Peyer's patch (tissue), 4 donors: Measurements from ENCODE around the gene HECTD4. TPM values are rescaled to one million over a fixed set of nuclear protein-coding genes. Genes with fewer than 3 reads are reported as not detected.

Experiments
- DNase-seq, 3 donors: peaks; one replicate each; pipeline ENCODE4 v3.0.0-alpha.2; 2017 to 2019
- H3K27ac ChIP-seq, 4 donors: fragments of 200-600 bp; sonication (generic); one replicate each; pipeline ENCODE4 v1.5.1; 2016 to 2019
- H3K27me3 ChIP-seq, 2 donors: fragments of 200-600 bp; sonication (generic); one replicate each; pipeline ENCODE4 v1.5.1; 2019
- H3K36me3 ChIP-seq, 3 donors: fragments of 200-600 bp; sonication (generic); one replicate each; pipeline ENCODE4 v1.5.1; 2016 to 2019
- H3K4me1 ChIP-seq, 4 donors: fragments of 200-600 bp; sonication (generic); one replicate each; pipeline ENCODE4 v1.5.1; 2016 to 2019
- H3K4me3 ChIP-seq, 4 donors: fragments of 200-600 bp; sonication (generic); 1 replicate in 3 of 4; 2 replicates in 1 of 4; pipeline ENCODE4 v1.5.1; 2016 to 2019; ENCODE audit warnings: mild to moderate bottlenecking in 1 of 4
- H3K9me3 ChIP-seq, 4 donors: fragments of 200-600 bp; sonication (generic); one replicate each; pipeline ENCODE4 v1.5.1; 2016 to 2019; ENCODE audit warnings: mild to moderate bottlenecking in 1 of 4
- CTCF ChIP-seq, 6 experiments: fragments of 450-650 bp in 4 of 6; fragments of 200-600 bp in 2 of 6; sonication (generic) in 1 of 6; IDR thresholded peaks; one replicate each; pipeline ENCODE4 v1.5.1; 2017 to 2019; ENCODE audit warnings: antibody characterized with exemption in 6 of 6, mild to moderate bottlenecking in 3 of 6, moderate library complexity in 1 of 6
- POLR2A ChIP-seq, 2 donors: fragments of 450-650 bp; IDR thresholded peaks; one replicate each; pipeline ENCODE4 v1.5.1; 2017; ENCODE audit warnings: antibody characterized with exemption in 2 of 2, mild to moderate bottlenecking in 2 of 2, moderate library complexity in 2 of 2
- total RNA-seq, 4 donors: library from RNA; depleted of rRNA; stranded (reverse); fragments of >200 nt; gene quantifications; one replicate each; pipeline ENCODE4 v1.1.0, GENCODE V29; 2016

Gene HECTD4
- total RNA-seq, 4 donors from 2014 or later, result 49.9 to 118 (median 87.3) TPM

- Histone ChIP-seq H3K9me3 (no peaks in the 10 kb centered on the region), H3K36me3 (peaks cover 0 to 81% (median 0%) of the 10 kb centered on the region in 3 donors), H3K27me3 (no peaks in the 10 kb centered on the region), H3K27ac (no peak overlapping the region), H3K4me1 (no peaks in the 10 kb centered on the region), H3K4me3 (no peak overlapping the region)
- no peak for TF ChIP-seq CTCF (IDR thresholded peaks at IDR 0.05)
- no peak for TF ChIP-seq POLR2A (IDR thresholded peaks at IDR 0.05)
- peak in 1 of 3 donors; percentile 8 for DNase-seq
Observed at GRCh38 chr12:112176321-112177010, 205.8 kb downstream of the HECTD4 start.

DNA sequence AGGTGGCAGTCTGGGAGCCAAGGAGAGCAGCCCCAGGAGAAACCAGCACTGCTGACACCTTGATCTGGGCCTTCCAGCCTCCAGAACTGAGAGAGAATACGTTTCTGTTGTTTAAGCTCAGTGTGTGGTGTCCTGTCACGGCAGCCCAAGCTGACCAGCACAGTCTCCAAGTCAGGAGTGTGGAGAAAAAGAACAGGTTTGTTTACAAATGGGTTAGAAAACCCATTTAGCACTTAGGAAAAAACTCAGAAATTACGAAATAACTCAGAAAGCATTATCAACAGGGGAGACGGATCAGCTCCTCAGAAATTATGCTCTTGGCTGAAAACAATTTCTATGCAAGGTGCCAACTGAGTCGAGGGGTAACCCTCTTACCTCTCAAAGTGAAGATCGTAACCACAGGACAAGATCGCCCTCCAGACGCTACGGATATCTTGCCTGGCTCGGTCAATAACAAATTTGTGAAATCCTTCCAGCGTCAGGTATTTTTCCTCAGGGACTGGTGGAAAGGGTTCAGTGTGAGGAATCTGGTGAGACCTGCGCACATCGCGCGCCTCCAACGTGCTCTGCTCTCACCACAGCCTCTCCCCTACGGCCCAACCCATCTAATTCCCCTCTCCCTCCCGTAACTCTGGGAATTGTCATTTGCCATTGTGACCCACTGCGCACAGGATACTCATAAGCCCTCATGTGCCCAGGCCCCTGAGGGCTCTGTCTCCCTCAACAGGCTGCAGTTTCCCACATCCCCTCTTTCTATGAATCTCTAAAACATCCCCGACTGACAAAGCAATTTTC, 206.7 kb downstream of the HECTD4 start:
- H3K27ac ChIP-seq, result no peak overlapping the region
- no peaks in the 10 kb centered on the region for H3K27me3 ChIP-seq
- no peaks in the 10 kb centered on the region for H3K4me1 ChIP-seq
- TF ChIP-seq POLR2A (IDR thresholded peaks at IDR 0.05) (no peak), CTCF (IDR thresholded peaks at IDR 0.05) (no peak)
- H3K4me3 ChIP-seq, result no peak overlapping the region
- DNase-seq, result no peak
- H3K36me3 ChIP-seq, result peaks cover 0 to 81% (median 0%) of the 10 kb centered on the region in 3 donors
- H3K9me3 ChIP-seq, result no peaks in the 10 kb centered on the region

GRCh38 chr12:112172556-112173324, 209.5 kb downstream of the HECTD4 start:
- DNase-seq, result no peak
- Histone ChIP-seq H3K9me3 (no peaks in the 10 kb centered on the region), H3K27ac (no peak overlapping the region), H3K36me3 (peaks cover 0 to 68% (median 0%) of the 10 kb centered on the region in 3 donors), H3K4me1 (no peaks in the 10 kb centered on the region), H3K27me3 (no peaks in the 10 kb centered on the region), H3K4me3 (no peak overlapping the region)
- TF ChIP-seq CTCF (IDR thresholded peaks at IDR 0.05), result no peak
- no peak for TF ChIP-seq POLR2A (IDR thresholded peaks at IDR 0.05)

DNA sequence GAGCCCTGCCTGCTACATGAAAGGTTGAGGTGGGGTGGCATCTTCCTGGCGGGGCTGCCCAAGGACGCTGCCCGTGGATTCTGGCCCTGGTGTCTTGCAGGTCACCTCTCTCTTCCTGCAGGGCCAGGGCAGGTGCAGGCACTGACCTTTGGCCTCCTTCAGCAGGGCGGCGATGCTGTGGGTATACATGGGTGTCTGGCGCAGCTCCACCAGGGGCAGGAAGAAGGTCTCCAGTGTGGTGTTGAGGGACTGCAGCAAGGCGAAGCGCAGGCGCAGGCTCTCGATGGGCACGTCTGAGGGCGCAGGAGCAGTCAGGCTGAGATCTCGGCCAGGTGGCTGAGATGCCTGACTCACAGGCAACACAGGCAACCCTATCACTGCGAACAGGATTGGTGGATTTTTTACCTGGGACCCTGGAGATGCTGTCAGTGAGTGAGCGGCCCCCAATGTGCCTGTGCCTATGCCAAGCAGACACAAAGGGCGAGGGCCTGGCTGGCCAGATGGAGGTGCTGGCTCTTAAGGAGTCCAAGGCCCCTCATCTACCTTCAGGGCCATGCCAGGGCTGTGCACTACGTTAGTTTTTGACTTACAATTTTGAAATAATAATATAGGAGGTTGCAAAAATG, 211.1 kb downstream of the HECTD4 start:
- Histone ChIP-seq H3K4me3 (no peak overlapping the region), H3K27ac (no peak overlapping the region), H3K36me3 (peaks cover 0 to 58% (median 0%) of the 10 kb centered on the region in 3 donors), H3K4me1 (no peaks in the 10 kb centered on the region), H3K27me3 (no peaks in the 10 kb centered on the region), H3K9me3 (no peaks in the 10 kb centered on the region)
- TF ChIP-seq CTCF (IDR thresholded peaks at IDR 0.05) (no peak), POLR2A (IDR thresholded peaks at IDR 0.05) (no peak)
- no peak for DNase-seq

DNA sequence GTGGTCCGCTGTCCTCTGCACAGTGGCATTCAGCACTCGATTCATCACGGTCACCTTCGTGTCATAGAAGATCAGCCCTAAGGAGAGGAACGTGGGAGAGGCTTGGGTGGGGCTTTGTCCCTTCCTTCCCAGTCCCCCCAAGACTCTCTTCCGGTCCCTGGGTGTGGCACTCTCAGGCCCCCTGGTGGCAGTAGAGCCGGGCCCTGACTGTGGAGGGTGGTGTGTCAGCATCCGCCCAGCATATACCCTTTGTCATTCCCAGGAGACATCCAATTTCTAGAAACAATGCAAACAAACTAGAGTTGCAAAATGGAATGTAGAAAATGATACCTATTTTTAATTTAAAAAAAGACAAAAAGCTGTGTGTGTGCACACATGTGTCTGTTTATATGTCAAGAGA, 211.9 kb downstream of the HECTD4 start:
- TF ChIP-seq CTCF (IDR thresholded peaks at IDR 0.05) (peak in 4 of 6 experiments; percentile 19 to 35 (median 22)), POLR2A (IDR thresholded peaks at IDR 0.05) (no peak)
- H3K27me3 ChIP-seq, result no peaks in the 10 kb centered on the region
- DNase-seq, result no peak
- no peak overlapping the region for H3K4me3 ChIP-seq
- H3K36me3 ChIP-seq, result peaks cover 0 to 51% (median 0%) of the 10 kb centered on the region in 3 donors
- no peak overlapping the region for H3K27ac ChIP-seq
- no peaks in the 10 kb centered on the region for H3K9me3 ChIP-seq
- H3K4me1 ChIP-seq, result no peaks in the 10 kb centered on the region
